GM12878 (cell line): Measurements from ENCODE around the gene DYNLL1. TPM values are rescaled to one million over a fixed set of nuclear protein-coding genes. Genes with fewer than 3 reads are reported as not detected.

ENCODE experiments used
- ATAC-seq: fragments of 200-7000 bp; cut with Tn5 transposase; 3 replicates; pipeline ENCODE4 v1.9.1; 2020; ENCODE audit warnings: mild to moderate bottlenecking, moderate library complexity
- BruUV-seq: library from RNA; stranded (reverse); fragments of 400-500 nt; replicated peaks from 2 replicates; lab custom pipeline; 2021; lab: Mats Ljungman, UMichigan
- CTCF ChIA-PET: fragments of 300-600 bp; sonication (Branson Sonifier 250); formaldehyde crosslinking; extraction: SDS; loops from one replicate; lab custom pipeline; 2021; ENCODE audit warnings: inconsistent platforms; lab: Yijun Ruan, JAX
- POLR2A ChIA-PET: fragments of 350-600 bp; formaldehyde crosslinking; extraction: SDS; loops from one replicate; lab custom pipeline; 2021; ENCODE audit warnings: inconsistent platforms; lab: Charles Lee
- RAD21 ChIA-PET: fragments of 300-600 bp; sonication (Branson Sonifier 250); formaldehyde crosslinking; loops from one replicate; lab custom pipeline; 2023; ENCODE audit warnings: antibody characterized with exemption; ENCODE audit not compliant: unreplicated experiment; lab: Charles Lee
- SMC1A ChIA-PET: fragments of 300-600 bp; sonication (Branson Sonifier 250); formaldehyde crosslinking; loops from one replicate; lab custom pipeline; 2023; ENCODE audit not compliant: unreplicated experiment, uncharacterized antibody; lab: Charles Lee
- DNase-seq: peaks from one replicate; pipeline ENCODE4 v3.0.0-alpha.2; 2011; ENCODE audit warnings: low read depth, low spot score
- FAIRE-seq: peaks from 3 replicates; lab custom pipeline; 2011; peaks lifted over from hg19 to GRCh38; lab: Jason Lieb, UNC
- H2AFZ ChIP-seq: 2 replicates; pipeline ENCODE4 v1.6.0; 2011; ENCODE audit warnings: low read depth, low read length, control low read depth; ENCODE audit not compliant: control insufficient read depth
- H3K27ac ChIP-seq: 2 replicates; pipeline ENCODE4 v1.5.1; 2011; ENCODE audit warnings: control low read depth; ENCODE audit not compliant: control insufficient read depth, insufficient read depth
- H3K27me3 ChIP-seq, 2 experiments: replicated peaks in 1 of 2; 2 replicates each; pipeline versions ENCODE4 v1.6.0 to v1.6.1; 2011; ENCODE audit warnings: low read length in 1 of 2; ENCODE audit not compliant: control insufficient read depth in 2 of 2, insufficient read depth in 2 of 2
- H3K36me3 ChIP-seq, 2 experiments: 2 replicates each; pipeline ENCODE4 v1.5.1; 2011; ENCODE audit warnings: low read length in 1 of 2; ENCODE audit not compliant: control insufficient read depth in 2 of 2, insufficient read depth in 2 of 2
- H3K4me1 ChIP-seq: 2 replicates; pipeline ENCODE4 v1.6.1; 2011; ENCODE audit warnings: mild to moderate bottlenecking, low read length, moderate library complexity, mixed read lengths; ENCODE audit not compliant: control insufficient read depth, insufficient read depth
- H3K4me2 ChIP-seq: 2 replicates; pipeline ENCODE4 v1.6.0; 2011; ENCODE audit warnings: control low read depth; ENCODE audit not compliant: control insufficient read depth, insufficient read depth
- H3K4me3 ChIP-seq: fragments of 200-600 bp; sonication (generic); 2 replicates; pipeline ENCODE4 v1.5.1; 2016
- H3K79me2 ChIP-seq: 2 replicates; pipeline ENCODE4 v1.6.0; 2011; ENCODE audit warnings: low read length; ENCODE audit not compliant: control insufficient read depth, insufficient read depth
- H3K9ac ChIP-seq: 2 replicates; pipeline ENCODE4 v1.8.0; 2011; ENCODE audit warnings: low read length, control low read depth, mixed read lengths; ENCODE audit not compliant: control insufficient read depth, insufficient read depth
- H3K9me3 ChIP-seq: replicated peaks from 3 replicates; pipeline ENCODE4 v1.5.1; 2011; ENCODE audit warnings: mild to moderate bottlenecking, low read length; ENCODE audit not compliant: control insufficient read depth, insufficient read depth
- H4K20me1 ChIP-seq: 2 replicates; pipeline ENCODE4 v1.6.0; 2011; ENCODE audit not compliant: control insufficient read depth, insufficient read depth
- ASH2L ChIP-seq: fragments of 300-600, 200-600 bp; sonication (generic); IDR thresholded peaks from 2 replicates; pipeline ENCODE4 v1.6.1; 2017; ENCODE audit warnings: low read depth, mild to moderate bottlenecking, borderline replicate concordance
- BRCA1 ChIP-seq: IDR thresholded peaks from 2 replicates; pipeline ENCODE4 v1.6.1; 2011; ENCODE audit warnings: low read depth, low read length, improper control_type of control experiment
- CBX5 ChIP-seq: sonication (generic); IDR thresholded peaks from 2 replicates; pipeline ENCODE4 v1.6.1; 2016; ENCODE audit warnings: low read depth, moderate library complexity, mild to moderate bottlenecking, inconsistent platforms
- CHD2 ChIP-seq: IDR thresholded peaks from 2 replicates; pipeline ENCODE4 v1.6.1; 2011; ENCODE audit warnings: low read depth, low read length, improper control_type of control experiment, borderline replicate concordance
- EP300 ChIP-seq, 2 experiments: fragments of 150-350 bp in 1 of 2; IDR thresholded peaks; 2 replicates each; pipeline ENCODE4 v1.6.1; 2011 to 2012; ENCODE audit warnings: low read depth in 2 of 2, low read length in 2 of 2, borderline replicate concordance in 1 of 2, improper control_type of control experiment in 1 of 2, inconsistent platforms in 1 of 2; ENCODE audit not compliant: control insufficient read depth in 1 of 2
- ESRRA ChIP-seq: IDR thresholded peaks from 2 replicates; pipeline ENCODE4 v1.6.1; 2012; ENCODE audit warnings: mild to moderate bottlenecking, low read length, improper control_type of control experiment
- IRF3 ChIP-seq: fragments of 450-650 bp; IDR thresholded peaks from 2 replicates; pipeline ENCODE4 v1.6.1; 2014; ENCODE audit warnings: mild to moderate bottlenecking
- MEF2B ChIP-seq: fragments of 450-650 bp; IDR thresholded peaks from 2 replicates; pipeline ENCODE4 v1.6.1; 2018; ENCODE audit warnings: mild to moderate bottlenecking, moderate library complexity; ENCODE audit not compliant: partially characterized antibody, poor library complexity, severe bottlenecking
- MYB ChIP-seq: fragments of 150-350 bp; IDR thresholded peaks from 2 replicates; pipeline ENCODE4 v1.6.1; 2014; ENCODE audit warnings: mild to moderate bottlenecking, low read depth, low read length, borderline replicate concordance
- NFYA ChIP-seq: IDR thresholded peaks from 2 replicates; pipeline ENCODE4 v1.6.1; 2011; ENCODE audit warnings: low read depth, mild to moderate bottlenecking, low read length, improper control_type of control experiment, borderline replicate concordance
- PAX5 ChIP-seq: IDR thresholded peaks from 2 replicates; pipeline ENCODE4 v1.6.1; 2011; ENCODE audit warnings: low read depth, low read length, borderline replicate concordance
- SREBF1 ChIP-seq: IDR thresholded peaks from 2 replicates; pipeline ENCODE4 v1.6.1; 2012; ENCODE audit warnings: mild to moderate bottlenecking, low read length
- SRF ChIP-seq, 2 experiments: IDR thresholded peaks; 2 replicates each; pipeline ENCODE4 v1.6.1; 2011; ENCODE audit warnings: low read depth in 2 of 2, low read length in 2 of 2, mild to moderate bottlenecking in 1 of 2, moderate library complexity in 1 of 2
- ZBED1 ChIP-seq: IDR thresholded peaks from 2 replicates; pipeline ENCODE4 v1.6.1; 2016; ENCODE audit warnings: borderline replicate concordance
- ZBTB40 ChIP-seq: fragments of 450-650 bp; IDR thresholded peaks from 2 replicates; pipeline ENCODE4 v1.6.1; 2016; ENCODE audit warnings: mild to moderate bottlenecking, moderate library complexity, borderline replicate concordance
- ZNF24 ChIP-seq: fragments of 450-650 bp; IDR thresholded peaks from 2 replicates; pipeline ENCODE4 v1.6.1; 2017; ENCODE audit warnings: antibody characterized with exemption, mild to moderate bottlenecking
- WGBS: methylation state at CpG from one replicate; pipeline ENCODE4 v1.1.6; 2016; ENCODE audit warnings: low lambda C conversion rate; ENCODE audit not compliant: insufficient replicate concordance, insufficient coverage; ENCODE audit errors: missing lambda C conversion rate; 5-methylcytosine and 5-hydroxymethylcytosine counted together
- in situ Hi-C: fragments of 300-500 bp; cut with MboI; formaldehyde crosslinking; loops from 9 replicates; pipeline ENCODE4 v1.14.3; 2018; ENCODE audit warnings: mixed read lengths
- intact Hi-C: fragments of 100-400 bp; cut with micrococcal nuclease; formaldehyde crosslinking; loops from one replicate; pipeline ENCODE4 v1.14.2; 2022; ENCODE audit not compliant: unreplicated experiment
- polyA plus RNA-seq, 11 experiments: library from polyadenylated mRNA; depleted of rRNA in 4 of 11; unstranded in 6 of 11; stranded (reverse) in 5 of 11; fragments of >200 nt; fragmentation: Nextera tagmentation in 4 of 11; fragmentation: Illumina TruSeq in 1 of 11; extraction: Ambion mirVana in 4 of 11; extraction: Trizol in 1 of 11; gene quantifications; 1 replicate in 1 of 11; 2 replicates in 10 of 11; pipeline versions ENCODE4 v1.2.1 to v1.2.3, GENCODE V29; 2011 to 2016; ENCODE audit warnings: inconsistent platforms in 2 of 11, missing spikeins in 2 of 11, low read depth in 1 of 11
- total RNA-seq, 4 experiments: library from RNA; depleted of rRNA in 3 of 4; stranded (reverse); fragments of >200 nt in 3 of 4; fragmentation: Illumina TruSeq in 1 of 4; extraction: Trizol in 1 of 4; gene quantifications; 2 replicates each; pipeline versions ENCODE4 v1.2.1 to v1.2.3, GENCODE V29; 2013 to 2021
- TF ChIP-seq, protein P1 (sequence below): fragments of 450-650 bp; IDR thresholded peaks from 2 replicates; pipeline ENCODE4 v1.6.1; 2017; ENCODE audit warnings: low read depth, mild to moderate bottlenecking, moderate library complexity
- TF ChIP-seq, protein P2 (sequence below): fragments of 450-650 bp; IDR thresholded peaks from 2 replicates; pipeline ENCODE4 v1.6.1; 2016; ENCODE audit warnings: mild to moderate bottlenecking

DYNLL1 gene
- total and polyA plus RNA-seq, 10 of the 15 experiments (the other 5 are each of a cell fraction or from before 2014, with no cell fraction given) = 239 to 796 (median 379) TPM

DNA sequence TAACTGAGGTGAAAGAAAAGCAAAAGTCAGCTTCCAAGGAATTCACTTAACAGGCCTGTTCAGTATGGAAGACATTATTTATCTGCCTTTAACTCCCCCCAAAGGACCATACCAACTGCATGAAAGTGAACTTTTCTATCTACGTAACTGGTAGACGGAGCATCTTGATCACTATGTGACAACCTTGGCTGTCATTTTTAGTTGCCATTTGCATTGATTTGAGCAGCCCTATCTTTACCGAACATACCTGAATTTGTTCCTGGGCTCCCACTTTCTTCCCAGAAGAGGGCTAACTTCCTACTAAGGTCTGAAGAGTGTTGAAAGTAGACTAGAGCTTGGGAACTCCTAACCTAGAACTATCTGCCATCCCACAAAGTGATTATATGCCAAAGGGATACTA lies 35.8 kb upstream of the DYNLL1 start:
- Histone ChIP-seq H3K4me2 (no peak overlapping the region), H3K79me2 (no peaks in the 10 kb centered on the region; the same call in 1 of the 2 replicates), H3K9ac (no peak overlapping the region), H4K20me1 (no peaks in the 10 kb centered on the region), H3K4me1 (no peaks in the 10 kb centered on the region), H3K4me3 (no peak overlapping the region), H3K36me3 (peaks cover 36 to 59% of the 10 kb centered on the region in 2 experiments), H2AFZ (no peak overlapping the region), H3K27ac (no peak overlapping the region)
- WGBS = 100% methylated on average over 3 of the region's 3 CpGs
- DNase-seq (no peak), ATAC-seq (no peak)
- in situ Hi-C loops = no loop called here
- RAD21 ChIA-PET = no interaction called here
- intact Hi-C loops = no loop called here
- SMC1A ChIA-PET = no interaction called here
- CTCF ChIA-PET = interaction anchor here (1.2 to 1.8 kb wide), 2 partner anchors 10 to 14 kb away, joined by 3 to 5 read pairs; partner anchors contain the start of genes GATC and TRIAP1
- TF ChIP-seq ESRRA (no peak), BRCA1 (no peak), ZBED1 (no peak), SRF (IDR thresholded peaks at IDR 0.05; ENCODE audit: low read depth in 2 of 2, low read length in 2 of 2) (no peak), CBX5 (no peak), CHD2 (no peak), ZBTB40 (no peak), MEF2B (no peak), PAX5 (no peak), ASH2L (no peak), IRF3 (no peak), SREBF1 (no peak), EP300 (IDR thresholded peaks at IDR 0.05; ENCODE audit: borderline replicate concordance in 1 of 2, control insufficient read depth in 1 of 2, low read depth in 2 of 2, low read length in 2 of 2) (no peak), ZNF24 (no peak), MYB (no peak), NFYA (no peak)
- TF ChIP-seq, protein P1, sequence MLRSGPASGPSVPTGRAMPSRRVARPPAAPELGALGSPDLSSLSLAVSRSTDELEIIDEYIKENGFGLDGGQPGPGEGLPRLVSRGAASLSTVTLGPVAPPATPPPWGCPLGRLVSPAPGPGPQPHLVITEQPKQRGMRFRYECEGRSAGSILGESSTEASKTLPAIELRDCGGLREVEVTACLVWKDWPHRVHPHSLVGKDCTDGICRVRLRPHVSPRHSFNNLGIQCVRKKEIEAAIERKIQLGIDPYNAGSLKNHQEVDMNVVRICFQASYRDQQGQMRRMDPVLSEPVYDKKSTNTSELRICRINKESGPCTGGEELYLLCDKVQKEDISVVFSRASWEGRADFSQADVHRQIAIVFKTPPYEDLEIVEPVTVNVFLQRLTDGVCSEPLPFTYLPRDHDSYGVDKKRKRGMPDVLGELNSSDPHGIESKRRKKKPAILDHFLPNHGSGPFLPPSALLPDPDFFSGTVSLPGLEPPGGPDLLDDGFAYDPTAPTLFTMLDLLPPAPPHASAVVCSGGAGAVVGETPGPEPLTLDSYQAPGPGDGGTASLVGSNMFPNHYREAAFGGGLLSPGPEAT = no peak
- TF ChIP-seq, protein P2, sequence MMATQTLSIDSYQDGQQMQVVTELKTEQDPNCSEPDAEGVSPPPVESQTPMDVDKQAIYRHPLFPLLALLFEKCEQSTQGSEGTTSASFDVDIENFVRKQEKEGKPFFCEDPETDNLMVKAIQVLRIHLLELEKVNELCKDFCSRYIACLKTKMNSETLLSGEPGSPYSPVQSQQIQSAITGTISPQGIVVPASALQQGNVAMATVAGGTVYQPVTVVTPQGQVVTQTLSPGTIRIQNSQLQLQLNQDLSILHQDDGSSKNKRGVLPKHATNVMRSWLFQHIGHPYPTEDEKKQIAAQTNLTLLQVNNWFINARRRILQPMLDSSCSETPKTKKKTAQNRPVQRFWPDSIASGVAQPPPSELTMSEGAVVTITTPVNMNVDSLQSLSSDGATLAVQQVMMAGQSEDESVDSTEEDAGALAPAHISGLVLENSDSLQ = no peak
- TF ChIP-seq, all 136 proteins: peak for 0
- BruUV-seq = no TSS peak
- FAIRE-seq = no peak
- POLR2A ChIA-PET = no interaction called here
- Histone ChIP-seq H3K9me3 (no peaks in the 10 kb centered on the region), H3K27me3 (no peaks in the 10 kb centered on the region)
